Suprapubic skin (tissue), 4 donors: ENCODE measurements around the gene FCMR. TPM values are rescaled to one million over a fixed set of nuclear protein-coding genes. Genes with fewer than 3 reads are reported as not detected.

Experiments
- DNase-seq, 2 donors: peaks; one replicate each; pipeline ENCODE4 v3.0.0-alpha.2; 2019; ENCODE audit warnings: low spot score in 2 of 2
- H3K27ac ChIP-seq: fragments of 200-600 bp; sonication (generic); one replicate; pipeline ENCODE4 v1.5.1; 2019
- H3K27me3 ChIP-seq: fragments of 200-600 bp; sonication (generic); one replicate; pipeline ENCODE4 v1.5.1; 2019
- H3K36me3 ChIP-seq: fragments of 200-600 bp; sonication (generic); one replicate; pipeline ENCODE4 v1.5.1; 2019
- H3K4me1 ChIP-seq: fragments of 200-600 bp; sonication (generic); one replicate; pipeline ENCODE4 v1.5.1; 2019
- H3K4me3 ChIP-seq: fragments of 200-600 bp; sonication (generic); one replicate; pipeline ENCODE4 v1.5.1; 2019; ENCODE audit warnings: mild to moderate bottlenecking
- H3K9me3 ChIP-seq: fragments of 200-600 bp; sonication (generic); one replicate; pipeline ENCODE4 v1.5.1; 2019
- CTCF ChIP-seq, 2 donors: fragments of 200-600 bp in 1 of 2; fragments of 450-650 bp in 1 of 2; sonication (generic) in 1 of 2; IDR thresholded peaks; one replicate each; pipeline ENCODE4 v1.5.1; 2016 to 2019; ENCODE audit warnings: antibody characterized with exemption in 2 of 2, mild to moderate bottlenecking in 1 of 2, moderate library complexity in 1 of 2
- EP300 ChIP-seq: sonication (generic); formaldehyde crosslinking; IDR thresholded peaks from one replicate; pipeline ENCODE4 v1.6.1; 2017; ENCODE audit warnings: antibody characterized with exemption
- POLR2A ChIP-seq, 2 donors: fragments of 450-650 bp; IDR thresholded peaks; one replicate each; pipeline ENCODE4 v1.6.1; 2017; ENCODE audit warnings: antibody characterized with exemption in 2 of 2, mild to moderate bottlenecking in 2 of 2, moderate library complexity in 2 of 2
- POLR2AphosphoS5 ChIP-seq, 3 donors: sonication (generic); formaldehyde crosslinking; IDR thresholded peaks; one replicate each; pipeline ENCODE4 v1.6.1; 2017; ENCODE audit warnings: antibody characterized with exemption in 3 of 3
- WGBS: methylation state at CpG from one replicate; pipeline ENCODE4 v1.1.5; 2018; 5-methylcytosine and 5-hydroxymethylcytosine counted together
- total RNA-seq, 4 donors: library from RNA; depleted of rRNA; stranded (reverse); fragments of >200 nt; gene quantifications; one replicate each; pipeline ENCODE4 v1.1.0, GENCODE V29; 2016

The FCMR gene
- total RNA-seq, 4 donors from 2014 or later = 0.39 to 2.9 (median 2.2) TPM

- H3K27ac ChIP-seq = no peak overlapping the region
- TF ChIP-seq POLR2A (IDR thresholded peaks at IDR 0.05) (no peak), CTCF (IDR thresholded peaks at IDR 0.05) (no peak), EP300 (no peak), POLR2AphosphoS5 (IDR thresholded peaks at IDR 0.05) (no peak)
- no peak overlapping the region for H3K4me3 ChIP-seq
- 90% methylated on average over 7 of the region's 7 CpGs for WGBS
- no peaks in the 10 kb centered on the region for H3K27me3 ChIP-seq
- no peaks in the 10 kb centered on the region for H3K9me3 ChIP-seq
- DNase-seq = no peak
- H3K4me1 ChIP-seq = peaks cover 7% of the 10 kb centered on the region
- no peaks in the 10 kb centered on the region for H3K36me3 ChIP-seq
These were observed 40.5 kb upstream of the FCMR start for GRCh38 chr1:206962272-206962671.

- TF ChIP-seq CTCF (IDR thresholded peaks at IDR 0.05) (no peak), POLR2A (IDR thresholded peaks at IDR 0.05) (no peak), POLR2AphosphoS5 (IDR thresholded peaks at IDR 0.05) (no peak), EP300 (no peak)
- Histone ChIP-seq H3K27me3 (no peaks in the 10 kb centered on the region), H3K4me3 (no peak overlapping the region), H3K9me3 (no peaks in the 10 kb centered on the region), H3K27ac (no peak overlapping the region), H3K36me3 (no peaks in the 10 kb centered on the region), H3K4me1 (peaks cover 7% of the 10 kb centered on the region)
- no peak for DNase-seq
- 61% methylated on average over 3 of the region's 3 CpGs for WGBS
These were observed 39.9 kb upstream of the FCMR start for GRCh38 chr1:206961668-206962067.

- 88% methylated on average over 6 of the region's 6 CpGs for WGBS
- TF ChIP-seq CTCF (IDR thresholded peaks at IDR 0.05) = no peak
- TF ChIP-seq POLR2A (IDR thresholded peaks at IDR 0.05) = no peak
- no peak for TF ChIP-seq POLR2AphosphoS5 (IDR thresholded peaks at IDR 0.05)
- TF ChIP-seq EP300 = no peak
These were observed 39.1 kb upstream of the FCMR start for GRCh38 chr1:206960676-206961386.

GRCh38 chr1:206958144-206958543 lies 36.4 kb upstream of the FCMR start:
- WGBS = 88% methylated on average over 2 of the region's 2 CpGs
- Histone ChIP-seq H3K27me3 (no peaks in the 10 kb centered on the region), H3K27ac (no peak overlapping the region), H3K9me3 (no peaks in the 10 kb centered on the region), H3K4me3 (no peak overlapping the region), H3K36me3 (no peaks in the 10 kb centered on the region), H3K4me1 (peaks cover 24% of the 10 kb centered on the region)
- DNase-seq = no peak
- TF ChIP-seq POLR2AphosphoS5 (IDR thresholded peaks at IDR 0.05) = no peak
- TF ChIP-seq POLR2A (IDR thresholded peaks at IDR 0.05) = no peak
- no peak for TF ChIP-seq CTCF (IDR thresholded peaks at IDR 0.05)
- TF ChIP-seq EP300 = no peak

More at GRCh38 chr1:206960676-206961386, 39.1 kb upstream of the FCMR start:
- Histone ChIP-seq H3K27me3 (no peaks in the 10 kb centered on the region), H3K4me1 (peaks cover 7% of the 10 kb centered on the region), H3K36me3 (no peaks in the 10 kb centered on the region), H3K4me3 (no peak overlapping the region), H3K27ac (no peak overlapping the region), H3K9me3 (no peaks in the 10 kb centered on the region)
- DNase-seq = no peak

- no peak for TF ChIP-seq EP300
- no peak for TF ChIP-seq CTCF (IDR thresholded peaks at IDR 0.05)
- TF ChIP-seq POLR2AphosphoS5 (IDR thresholded peaks at IDR 0.05) = no peak
- TF ChIP-seq POLR2A (IDR thresholded peaks at IDR 0.05) = no peak
- Histone ChIP-seq H3K27me3 (no peaks in the 10 kb centered on the region), H3K9me3 (no peaks in the 10 kb centered on the region), H3K36me3 (no peaks in the 10 kb centered on the region), H3K27ac (no peak overlapping the region), H3K4me3 (no peak overlapping the region), H3K4me1 (peaks cover 25% of the 10 kb centered on the region)
- DNase-seq = no peak
- 84% methylated on average over 5 of the region's 5 CpGs for WGBS
These were observed 35.9 kb upstream of the FCMR start for GRCh38 chr1:206957639-206958038.
